SK-N-SH (cell line): Measurements from ENCODE around the gene ISOC2. TPM values are rescaled to one million over a fixed set of nuclear protein-coding genes. Genes with fewer than 3 reads are reported as not detected.

Source experiments
- CTCF ChIA-PET: fragments of 300-600, 350-600 bp; formaldehyde crosslinking; extraction: SDS; loops from one replicate; lab custom pipeline; 2021; lab: Yijun Ruan, JAX
- POLR2A ChIA-PET: fragments of 350-600 bp; sonication (Branson Sonifier 250); formaldehyde crosslinking; extraction: SDS; loops from one replicate; lab custom pipeline; 2020; ENCODE audit warnings: antibody characterized with exemption, inconsistent platforms; lab: Yijun Ruan, JAX
- DNase-seq: peaks from one replicate; pipeline ENCODE4 v3.0.0; 2012
- H2AFZ ChIP-seq: fragments of 200-600 bp; sonication (generic); 2 replicates; pipeline ENCODE4 v1.8.1; 2016; ENCODE audit warnings: antibody characterized with exemption, mild to moderate bottlenecking, low read depth
- H3F3A ChIP-seq: fragments of 200-600 bp; sonication (generic); replicated peaks from 2 replicates; pipeline ENCODE3; 2016; ENCODE audit warnings: antibody characterized with exemption, mild to moderate bottlenecking; ENCODE audit not compliant: insufficient read depth
- H3K27ac ChIP-seq, 2 experiments: fragments of 200-500 bp in 1 of 2; fragments of 200-600 bp in 1 of 2; sonication (Bioruptor generic) in 1 of 2; sonication (generic), shearing (Covaris generic) in 1 of 2; 2 replicates each; pipeline versions ENCODE4 v1.5.1 to v1.6.1; 2014 to 2016; ENCODE audit warnings: low read depth in 2 of 2, inconsistent platforms in 1 of 2, low read length in 1 of 2, mild to moderate bottlenecking in 1 of 2, mixed read lengths in 1 of 2
- H3K27me3 ChIP-seq: fragments of 200-600 bp; sonication (generic), shearing (Covaris generic); 2 replicates; pipeline ENCODE4 v1.6.1; 2016; ENCODE audit warnings: mixed run types; ENCODE audit not compliant: insufficient read depth
- H3K36me3 ChIP-seq, 2 experiments: fragments of 200-500 bp in 1 of 2; fragments of 200-600 bp in 1 of 2; sonication (Bioruptor generic) in 1 of 2; sonication (generic) in 1 of 2; replicated peaks in 1 of 2; 2 replicates each; pipeline versions ENCODE3 to v1.5.1; 2014 to 2016; ENCODE audit warnings: low read length in 1 of 2, mild to moderate bottlenecking in 1 of 2; ENCODE audit not compliant: insufficient read depth in 2 of 2, control insufficient read depth in 1 of 2
- H3K4me1 ChIP-seq, 2 experiments: fragments of 200-500 bp in 1 of 2; fragments of 200-600 bp in 1 of 2; sonication (Bioruptor generic) in 1 of 2; sonication (generic), shearing (Covaris generic) in 1 of 2; 2 replicates each; pipeline versions ENCODE4 v1.5.1 to v1.6.1; 2014 to 2016; ENCODE audit warnings: low read depth in 1 of 2, low read length in 1 of 2, mixed run types in 1 of 2; ENCODE audit not compliant: insufficient read depth in 2 of 2, control insufficient read depth in 1 of 2
- H3K4me2 ChIP-seq: fragments of 200-600 bp; sonication (generic), shearing (Covaris generic); 2 replicates; pipeline ENCODE4 v1.6.1; 2017; ENCODE audit warnings: mixed run types
- H3K4me3 ChIP-seq, 2 experiments: fragments of 200-500 bp in 1 of 2; fragments of 200-600 bp in 1 of 2; sonication (Bioruptor generic) in 1 of 2; sonication (generic), shearing (Covaris generic) in 1 of 2; 2 replicates each; pipeline versions ENCODE4 v1.5.1 to v1.8.1; 2014 to 2016; ENCODE audit warnings: low read depth in 2 of 2, inconsistent platforms in 1 of 2, low read length in 1 of 2, mild to moderate bottlenecking in 1 of 2, mixed read lengths in 1 of 2, moderate library complexity in 1 of 2
- H3K79me2 ChIP-seq: fragments of 200-600 bp; sonication (generic); 2 replicates; pipeline ENCODE4 v1.8.1; 2017; ENCODE audit warnings: mild to moderate bottlenecking; ENCODE audit not compliant: insufficient read depth
- H3K9ac ChIP-seq: fragments of 200-600 bp; sonication (generic); 2 replicates; pipeline ENCODE4 v1.6.1; 2017; ENCODE audit warnings: mixed run types
- H3K9me2 ChIP-seq: fragments of 200-600 bp; sonication (generic); 2 replicates; pipeline ENCODE4 v1.6.1; 2017; ENCODE audit warnings: mixed run types
- H3K9me3 ChIP-seq: fragments of 200-600 bp; sonication (generic); 2 replicates; pipeline ENCODE4 v1.6.1; 2017; ENCODE audit warnings: mixed run types, mild to moderate bottlenecking, moderate library complexity
- H4K20me1 ChIP-seq: fragments of 200-600 bp; sonication (generic); 2 replicates; pipeline ENCODE4 v1.6.1; 2017; ENCODE audit warnings: mild to moderate bottlenecking, mixed run types; ENCODE audit not compliant: insufficient read depth
- CHD2 ChIP-seq: fragments of 150-350 bp; IDR thresholded peaks from 2 replicates; pipeline ENCODE4 v1.6.1; 2018; ENCODE audit warnings: low read length; ENCODE audit not compliant: partially characterized antibody
- ELF1 ChIP-seq: IDR thresholded peaks from 2 replicates; pipeline ENCODE4 v1.4.0; 2012
- EP300 ChIP-seq, 2 experiments: IDR thresholded peaks; 2 replicates each; pipeline versions ENCODE4 v1.4.0 to v1.6.1; 2012; ENCODE audit warnings: borderline replicate concordance in 1 of 2, low read depth in 1 of 2, low read length in 1 of 2
- EZH2phosphoT487 ChIP-seq: fragments of 200-600 bp; sonication (generic); IDR thresholded peaks from 2 replicates; pipeline ENCODE4 v1.6.1; 2017; ENCODE audit warnings: low read depth, mixed run types, mild to moderate bottlenecking, antibody characterized with exemption, moderate library complexity, borderline replicate concordance
- FOSL2 ChIP-seq: IDR thresholded peaks from 2 replicates; pipeline ENCODE4 v1.4.0; 2012; ENCODE audit warnings: low read depth, mild to moderate bottlenecking, moderate library complexity, borderline replicate concordance
- FOXM1 ChIP-seq: IDR thresholded peaks from 2 replicates; pipeline ENCODE4 v1.4.0; 2012; ENCODE audit warnings: low read depth, mild to moderate bottlenecking
- GATA2 ChIP-seq: sonication (generic); formaldehyde crosslinking; IDR thresholded peaks from 2 replicates; pipeline ENCODE4 v1.5.0; 2020; ENCODE audit warnings: mild to moderate bottlenecking, missing genetic modification reagents
- MEF2A ChIP-seq: IDR thresholded peaks from 2 replicates; pipeline ENCODE4 v1.4.0; 2012; ENCODE audit warnings: low read depth, borderline replicate concordance
- MXI1 ChIP-seq: IDR thresholded peaks from 2 replicates; pipeline ENCODE4 v1.6.1; 2012; ENCODE audit warnings: mild to moderate bottlenecking, low read depth, low read length, improper control_type of control experiment
- NRF1 ChIP-seq: IDR thresholded peaks from 2 replicates; pipeline ENCODE4 v1.6.1; 2012; ENCODE audit warnings: low read depth, mild to moderate bottlenecking, low read length
- RCOR1 ChIP-seq: fragments of 150-350 bp; IDR thresholded peaks from 2 replicates; pipeline ENCODE4 v1.6.1; 2017; ENCODE audit warnings: antibody characterized with exemption, low read length
- RXRA ChIP-seq: IDR thresholded peaks from 2 replicates; pipeline ENCODE4 v1.4.0; 2012; ENCODE audit warnings: low read depth, mild to moderate bottlenecking, borderline replicate concordance
- SIN3A ChIP-seq: IDR thresholded peaks from 2 replicates; pipeline ENCODE4 v1.6.1; 2012; ENCODE audit warnings: low read depth, mild to moderate bottlenecking, low read length, moderate library complexity, borderline replicate concordance
- TAF1 ChIP-seq: IDR thresholded peaks from 2 replicates; pipeline ENCODE4 v1.6.1; 2012; ENCODE audit warnings: low read depth, mild to moderate bottlenecking, low read length, moderate library complexity, borderline replicate concordance
- TCF12 ChIP-seq: IDR thresholded peaks from 2 replicates; pipeline ENCODE4 v1.4.0; 2012
- TEAD4 ChIP-seq: IDR thresholded peaks from 2 replicates; pipeline ENCODE4 v1.4.0; 2012; ENCODE audit warnings: mild to moderate bottlenecking, borderline replicate concordance; ENCODE audit not compliant: insufficient read depth
- YY1 ChIP-seq: IDR thresholded peaks from 2 replicates; pipeline ENCODE4 v1.4.0; 2012; ENCODE audit warnings: low read depth, mild to moderate bottlenecking
- WGBS: methylation state at CpG from one replicate; pipeline ENCODE4 v1.1.6; 2017; ENCODE audit warnings: low lambda C conversion rate; 5-methylcytosine and 5-hydroxymethylcytosine counted together
- polyA plus RNA-seq, 3 experiments: library from polyadenylated mRNA; depleted of rRNA; stranded (reverse); fragments of >200 nt; gene quantifications; 2 replicates each; pipeline ENCODE4 v1.2.3, GENCODE V29; 2012
- TF ChIP-seq, protein P1 (sequence below): fragments of 150-350 bp; IDR thresholded peaks from 2 replicates; pipeline ENCODE4 v1.6.1; 2017; ENCODE audit warnings: antibody characterized with exemption, low read length, low read depth, borderline replicate concordance
- TF ChIP-seq, protein P2 (sequence below): IDR thresholded peaks from 2 replicates; pipeline ENCODE4 v1.4.0; 2012; ENCODE audit warnings: low read depth
- TF ChIP-seq, protein P3 (sequence below): fragments of 200-600 bp; sonication (generic); IDR thresholded peaks from 2 replicates; pipeline ENCODE4 v1.6.1; 2017; ENCODE audit warnings: antibody characterized with exemption, mild to moderate bottlenecking, moderate library complexity

The ISOC2 gene
- polyA plus RNA-seq, 1 of the 3 experiments (the other 2 are of a cell fraction): 65.4 TPM

DNA sequence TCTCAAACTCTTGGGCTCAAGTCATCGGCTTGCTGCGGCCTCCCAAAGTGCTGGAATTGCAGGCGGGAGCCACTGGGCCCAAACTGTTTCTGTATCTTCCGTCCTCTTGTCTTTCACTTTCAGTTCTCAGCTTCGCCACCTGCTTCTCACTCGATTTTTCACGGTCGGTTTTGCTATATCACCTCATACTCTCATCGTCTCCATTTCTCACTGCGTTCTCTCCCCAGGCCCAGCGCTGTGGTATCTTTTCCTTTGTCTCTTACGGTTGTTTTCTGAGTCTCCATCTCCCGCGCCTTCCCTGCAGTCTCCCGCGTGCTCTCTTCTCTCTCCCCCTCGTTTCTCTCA is 41.7 kb upstream of the ISOC2 start:
- no peak overlapping the region for H3K27ac ChIP-seq
- H3K9me3 ChIP-seq: no peaks in the 10 kb centered on the region
- peaks cover 5% of the 10 kb centered on the region for H3F3A ChIP-seq
- H3K9ac ChIP-seq: no peak overlapping the region
- POLR2A ChIA-PET: interaction anchor here (1.2 to 1.7 kb wide), 4 partner anchors 18 to 96 kb away, joined by 4 to 12 read pairs (median 9); partner anchors contain the start of genes NAT14, UBE2S and ZNF628
- no peaks in the 10 kb centered on the region for H3K79me2 ChIP-seq
- H3K4me2 ChIP-seq: 0 out of 2 replicates have a peak overlapping the region, but pooled peaks have one; percentile 70
- peak overlapping the region; percentile 75; the same call in 1 of the 2 replicates for H2AFZ ChIP-seq
- H4K20me1 ChIP-seq: no peaks in the 10 kb centered on the region
- H3K9me2 ChIP-seq: no peaks in the 10 kb centered on the region
- WGBS: 88% methylated on average over 17 of the region's 17 CpGs
- TF ChIP-seq, protein P1, sequence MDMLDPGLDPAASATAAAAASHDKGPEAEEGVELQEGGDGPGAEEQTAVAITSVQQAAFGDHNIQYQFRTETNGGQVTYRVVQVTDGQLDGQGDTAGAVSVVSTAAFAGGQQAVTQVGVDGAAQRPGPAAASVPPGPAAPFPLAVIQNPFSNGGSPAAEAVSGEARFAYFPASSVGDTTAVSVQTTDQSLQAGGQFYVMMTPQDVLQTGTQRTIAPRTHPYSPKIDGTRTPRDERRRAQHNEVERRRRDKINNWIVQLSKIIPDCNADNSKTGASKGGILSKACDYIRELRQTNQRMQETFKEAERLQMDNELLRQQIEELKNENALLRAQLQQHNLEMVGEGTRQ: no peak
- H3K36me3 ChIP-seq: no peaks in the 10 kb centered on the region
- peaks cover 0 to 6% of the 10 kb centered on the region in 2 experiments; a peak in 1 of 4 replicates for H3K4me1 ChIP-seq
- H3K27me3 ChIP-seq: no peaks in the 10 kb centered on the region
- no peak overlapping the region for H3K4me3 ChIP-seq
- CTCF ChIA-PET: interaction anchor here (0.7 to 3.8 kb wide), 20 partner anchors 11 to 361 kb away, joined by 3 to 162 read pairs (median 8); partner anchors contain the start of genes NAT14, SSC5D, ZNF628 and ZNF784
- no peak for DNase-seq

DNA sequence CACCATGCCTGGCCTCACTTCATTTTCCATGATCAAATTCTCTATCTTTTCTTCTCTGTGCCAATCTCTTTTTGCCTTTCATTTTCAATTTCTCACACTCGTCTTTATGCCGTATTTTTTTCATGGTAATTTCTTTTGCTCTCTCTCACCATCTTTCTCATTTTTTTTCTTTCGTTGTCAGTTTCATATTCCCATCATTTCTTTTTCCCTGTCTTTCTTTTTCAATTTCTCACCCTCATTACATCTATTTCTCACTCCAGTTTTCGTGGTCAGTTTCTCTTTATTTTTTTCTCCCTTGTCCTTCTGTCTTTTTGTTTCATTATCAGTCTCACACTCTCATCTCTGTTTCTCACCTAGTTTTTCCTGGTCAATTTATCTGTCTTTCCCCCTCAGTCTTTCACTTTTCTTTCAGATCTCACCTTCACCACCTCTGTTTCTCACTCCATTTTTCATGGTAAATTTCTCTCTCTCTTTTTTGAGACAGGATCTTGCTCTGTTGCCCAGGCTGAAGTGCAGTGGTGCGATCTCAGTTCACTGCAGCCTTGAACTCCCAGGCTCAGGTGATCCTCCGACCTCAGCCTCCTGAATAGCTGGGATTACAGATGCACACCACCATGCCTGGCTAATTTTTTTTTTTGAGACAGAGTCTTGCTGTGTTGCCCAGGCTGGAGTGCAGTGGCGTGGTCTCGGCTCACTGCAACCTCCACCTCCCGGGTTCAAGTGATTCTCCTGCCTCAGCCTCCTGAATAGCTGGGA is 40.9 kb upstream of the ISOC2 start:
- Histone ChIP-seq H3K4me3 (no peak overlapping the region), H3K27ac (no peak overlapping the region), H3K9me3 (no peaks in the 10 kb centered on the region), H3F3A (peaks cover 7% of the 10 kb centered on the region), H2AFZ (no peak overlapping the region), H3K27me3 (no peaks in the 10 kb centered on the region), H3K9ac (no peak overlapping the region), H3K36me3 (no peaks in the 10 kb centered on the region), H3K4me2 (no peak overlapping the region), H4K20me1 (no peaks in the 10 kb centered on the region), H3K9me2 (no peaks in the 10 kb centered on the region), H3K79me2 (no peaks in the 10 kb centered on the region), H3K4me1 (peaks cover 0 to 6% of the 10 kb centered on the region in 2 experiments; a peak in 1 of 4 replicates)
- 88% methylated on average over 9 of the region's 9 CpGs for WGBS
- CTCF ChIA-PET: interaction anchor here (0.9 to 3.8 kb wide), 6 partner anchors 16 to 361 kb away, joined by 3 to 81 read pairs (median 4); no protein-coding TSS in a partner anchor
- POLR2A ChIA-PET: no interaction called here
- TF ChIP-seq YY1 (no peak), TAF1 (no peak), CHD2 (no peak), RXRA (no peak), EP300 (IDR thresholded peaks at IDR 0.05; ENCODE audit: borderline replicate concordance in 1 of 2, low read depth in 1 of 2, low read length in 1 of 2) (no peak), TCF12 (no peak), EZH2phosphoT487 (no peak), NRF1 (no peak), SIN3A (no peak), GATA2 (CRISPR knock-in tag) (no peak), ELF1 (no peak), MXI1 (no peak), TEAD4 (no peak), RCOR1 (no peak), FOXM1 (no peak), FOSL2 (no peak), MEF2A (no peak)
- TF ChIP-seq, protein P1: no peak
- TF ChIP-seq, protein P2, sequence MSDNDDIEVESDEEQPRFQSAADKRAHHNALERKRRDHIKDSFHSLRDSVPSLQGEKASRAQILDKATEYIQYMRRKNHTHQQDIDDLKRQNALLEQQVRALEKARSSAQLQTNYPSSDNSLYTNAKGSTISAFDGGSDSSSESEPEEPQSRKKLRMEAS: no peak
- TF ChIP-seq, protein P3, sequence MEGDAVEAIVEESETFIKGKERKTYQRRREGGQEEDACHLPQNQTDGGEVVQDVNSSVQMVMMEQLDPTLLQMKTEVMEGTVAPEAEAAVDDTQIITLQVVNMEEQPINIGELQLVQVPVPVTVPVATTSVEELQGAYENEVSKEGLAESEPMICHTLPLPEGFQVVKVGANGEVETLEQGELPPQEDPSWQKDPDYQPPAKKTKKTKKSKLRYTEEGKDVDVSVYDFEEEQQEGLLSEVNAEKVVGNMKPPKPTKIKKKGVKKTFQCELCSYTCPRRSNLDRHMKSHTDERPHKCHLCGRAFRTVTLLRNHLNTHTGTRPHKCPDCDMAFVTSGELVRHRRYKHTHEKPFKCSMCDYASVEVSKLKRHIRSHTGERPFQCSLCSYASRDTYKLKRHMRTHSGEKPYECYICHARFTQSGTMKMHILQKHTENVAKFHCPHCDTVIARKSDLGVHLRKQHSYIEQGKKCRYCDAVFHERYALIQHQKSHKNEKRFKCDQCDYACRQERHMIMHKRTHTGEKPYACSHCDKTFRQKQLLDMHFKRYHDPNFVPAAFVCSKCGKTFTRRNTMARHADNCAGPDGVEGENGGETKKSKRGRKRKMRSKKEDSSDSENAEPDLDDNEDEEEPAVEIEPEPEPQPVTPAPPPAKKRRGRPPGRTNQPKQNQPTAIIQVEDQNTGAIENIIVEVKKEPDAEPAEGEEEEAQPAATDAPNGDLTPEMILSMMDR: no peak
- DNase-seq: no peak
